ENCODE results near the gene RASGRP2.

The RASGRP2 gene

DNA sequence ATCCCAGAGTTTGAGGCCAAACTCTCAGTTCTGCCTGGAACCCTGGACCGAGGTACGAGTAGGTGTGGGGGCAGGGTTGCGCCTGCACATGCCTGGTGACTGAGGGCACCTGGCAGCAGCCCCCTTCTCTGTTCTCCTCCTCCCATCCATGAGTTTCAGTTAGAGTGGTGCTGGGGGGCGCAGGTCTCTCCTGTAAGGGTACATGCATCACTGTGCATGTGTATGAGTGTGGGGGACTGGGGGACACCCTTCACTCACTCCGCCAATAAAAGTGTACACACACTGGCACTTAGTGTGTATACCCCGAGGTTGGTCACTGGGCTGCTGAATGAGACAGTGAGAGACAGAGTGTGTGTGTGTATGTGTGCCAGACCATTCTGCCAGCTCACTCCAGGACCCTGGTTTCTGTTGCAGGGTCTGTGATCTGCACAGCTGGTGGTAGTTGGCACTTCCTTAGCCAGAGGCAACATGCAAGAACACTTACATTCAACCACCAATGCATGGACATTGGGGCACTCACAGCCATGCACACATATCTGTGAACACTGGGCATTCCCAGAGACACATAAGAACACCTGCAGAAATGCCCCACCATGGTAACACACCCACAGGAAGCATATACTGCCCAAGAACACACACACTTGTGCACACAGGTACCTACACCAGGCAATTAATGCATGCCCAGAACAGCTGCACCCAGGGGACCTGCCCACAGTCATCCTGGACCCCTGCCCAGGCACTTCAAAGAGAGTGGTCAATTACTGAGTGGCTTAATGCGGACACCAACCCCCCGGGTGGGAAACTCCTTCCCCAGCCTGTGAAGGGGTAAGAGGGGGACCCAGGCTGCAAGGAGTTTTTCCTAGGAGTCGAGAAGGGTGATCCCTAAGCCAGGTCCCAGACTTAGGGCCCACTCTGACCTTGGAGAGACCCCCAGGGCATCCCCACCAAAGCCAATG lies 19.8 kb downstream of the RASGRP2 start:
- ChIA-PET CTCF (interaction anchor here (0.6 to 1.0 kb wide), 3 partner anchors 20 to 54 kb away, joined by 3 to 4 read pairs (median 3); no protein-coding TSS in a partner anchor), POLR2A (no interaction called here)
- Histone ChIP-seq H3K4me3 (ENCODE audit: low read depth, low read length) (no peak overlapping the region), H3K36me3 (ENCODE audit: control insufficient read depth in 2 of 2, insufficient read depth in 1 of 2, low read length in 2 of 2) (no peaks in the 10 kb centered on the region), H3K4me1 (ENCODE audit: control insufficient read depth, insufficient read depth, low read length) (no peaks in the 10 kb centered on the region), H3K27ac (ENCODE audit: extremely low read depth, low read depth, low read length) (no peak overlapping the region), H3K9me3 (ENCODE audit: control insufficient read depth, insufficient read depth, low read depth, low read length) (no peaks in the 10 kb centered on the region)
- TF ChIP-seq, protein P1, sequence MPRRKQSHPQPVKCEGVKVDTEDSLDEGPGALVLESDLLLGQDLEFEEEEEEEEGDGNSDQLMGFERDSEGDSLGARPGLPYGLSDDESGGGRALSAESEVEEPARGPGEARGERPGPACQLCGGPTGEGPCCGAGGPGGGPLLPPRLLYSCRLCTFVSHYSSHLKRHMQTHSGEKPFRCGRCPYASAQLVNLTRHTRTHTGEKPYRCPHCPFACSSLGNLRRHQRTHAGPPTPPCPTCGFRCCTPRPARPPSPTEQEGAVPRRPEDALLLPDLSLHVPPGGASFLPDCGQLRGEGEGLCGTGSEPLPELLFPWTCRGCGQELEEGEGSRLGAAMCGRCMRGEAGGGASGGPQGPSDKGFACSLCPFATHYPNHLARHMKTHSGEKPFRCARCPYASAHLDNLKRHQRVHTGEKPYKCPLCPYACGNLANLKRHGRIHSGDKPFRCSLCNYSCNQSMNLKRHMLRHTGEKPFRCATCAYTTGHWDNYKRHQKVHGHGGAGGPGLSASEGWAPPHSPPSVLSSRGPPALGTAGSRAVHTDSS (tag by site-specific recombination; IDR thresholded peaks at IDR 0.05), result no peak
- no peak; the same call in 1 of the 2 replicates for TF ChIP-seq GLIS2 (tag by site-specific recombination; IDR thresholded peaks at IDR 0.05)
- TF ChIP-seq, protein P2, sequence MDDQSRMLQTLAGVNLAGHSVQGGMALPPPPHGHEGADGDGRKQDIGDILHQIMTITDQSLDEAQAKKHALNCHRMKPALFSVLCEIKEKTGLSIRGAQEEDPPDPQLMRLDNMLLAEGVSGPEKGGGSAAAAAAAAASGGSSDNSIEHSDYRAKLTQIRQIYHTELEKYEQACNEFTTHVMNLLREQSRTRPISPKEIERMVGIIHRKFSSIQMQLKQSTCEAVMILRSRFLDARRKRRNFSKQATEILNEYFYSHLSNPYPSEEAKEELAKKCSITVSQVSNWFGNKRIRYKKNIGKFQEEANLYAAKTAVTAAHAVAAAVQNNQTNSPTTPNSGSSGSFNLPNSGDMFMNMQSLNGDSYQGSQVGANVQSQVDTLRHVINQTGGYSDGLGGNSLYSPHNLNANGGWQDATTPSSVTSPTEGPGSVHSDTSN (CRISPR knock-in tag; IDR thresholded peaks at IDR 0.05), result no peak
- TF ChIP-seq, protein P3, sequence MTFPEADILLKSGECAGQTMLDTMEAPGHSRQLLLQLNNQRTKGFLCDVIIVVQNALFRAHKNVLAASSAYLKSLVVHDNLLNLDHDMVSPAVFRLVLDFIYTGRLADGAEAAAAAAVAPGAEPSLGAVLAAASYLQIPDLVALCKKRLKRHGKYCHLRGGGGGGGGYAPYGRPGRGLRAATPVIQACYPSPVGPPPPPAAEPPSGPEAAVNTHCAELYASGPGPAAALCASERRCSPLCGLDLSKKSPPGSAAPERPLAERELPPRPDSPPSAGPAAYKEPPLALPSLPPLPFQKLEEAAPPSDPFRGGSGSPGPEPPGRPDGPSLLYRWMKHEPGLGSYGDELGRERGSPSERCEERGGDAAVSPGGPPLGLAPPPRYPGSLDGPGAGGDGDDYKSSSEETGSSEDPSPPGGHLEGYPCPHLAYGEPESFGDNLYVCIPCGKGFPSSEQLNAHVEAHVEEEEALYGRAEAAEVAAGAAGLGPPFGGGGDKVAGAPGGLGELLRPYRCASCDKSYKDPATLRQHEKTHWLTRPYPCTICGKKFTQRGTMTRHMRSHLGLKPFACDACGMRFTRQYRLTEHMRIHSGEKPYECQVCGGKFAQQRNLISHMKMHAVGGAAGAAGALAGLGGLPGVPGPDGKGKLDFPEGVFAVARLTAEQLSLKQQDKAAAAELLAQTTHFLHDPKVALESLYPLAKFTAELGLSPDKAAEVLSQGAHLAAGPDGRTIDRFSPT (tag by site-specific recombination; IDR thresholded peaks at IDR 0.05), result no peak
- TF ChIP-seq ZNF585B (tag by site-specific recombination; IDR thresholded peaks at IDR 0.05), result no peak
- TF ChIP-seq KLF1 (tag by site-specific recombination; IDR thresholded peaks at IDR 0.05), result no peak
- TF ChIP-seq ZEB2 (tag by site-specific recombination; IDR thresholded peaks at IDR 0.05), result no peak
- TF ChIP-seq REPIN1 (tag by site-specific recombination; IDR thresholded peaks at IDR 0.05; ENCODE audit: low read depth), result no peak
- TF ChIP-seq, protein P4, sequence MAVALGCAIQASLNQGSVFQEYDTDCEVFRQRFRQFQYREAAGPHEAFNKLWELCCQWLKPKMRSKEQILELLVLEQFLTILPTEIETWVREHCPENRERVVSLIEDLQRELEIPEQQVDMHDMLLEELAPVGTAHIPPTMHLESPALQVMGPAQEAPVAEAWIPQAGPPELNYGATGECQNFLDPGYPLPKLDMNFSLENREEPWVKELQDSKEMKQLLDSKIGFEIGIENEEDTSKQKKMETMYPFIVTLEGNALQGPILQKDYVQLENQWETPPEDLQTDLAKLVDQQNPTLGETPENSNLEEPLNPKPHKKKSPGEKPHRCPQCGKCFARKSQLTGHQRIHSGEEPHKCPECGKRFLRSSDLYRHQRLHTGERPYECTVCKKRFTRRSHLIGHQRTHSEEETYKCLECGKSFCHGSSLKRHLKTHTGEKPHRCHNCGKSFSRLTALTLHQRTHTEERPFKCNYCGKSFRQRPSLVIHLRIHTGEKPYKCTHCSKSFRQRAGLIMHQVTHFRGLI (tag by site-specific recombination; IDR thresholded peaks at IDR 0.05), result no peak

DNA sequence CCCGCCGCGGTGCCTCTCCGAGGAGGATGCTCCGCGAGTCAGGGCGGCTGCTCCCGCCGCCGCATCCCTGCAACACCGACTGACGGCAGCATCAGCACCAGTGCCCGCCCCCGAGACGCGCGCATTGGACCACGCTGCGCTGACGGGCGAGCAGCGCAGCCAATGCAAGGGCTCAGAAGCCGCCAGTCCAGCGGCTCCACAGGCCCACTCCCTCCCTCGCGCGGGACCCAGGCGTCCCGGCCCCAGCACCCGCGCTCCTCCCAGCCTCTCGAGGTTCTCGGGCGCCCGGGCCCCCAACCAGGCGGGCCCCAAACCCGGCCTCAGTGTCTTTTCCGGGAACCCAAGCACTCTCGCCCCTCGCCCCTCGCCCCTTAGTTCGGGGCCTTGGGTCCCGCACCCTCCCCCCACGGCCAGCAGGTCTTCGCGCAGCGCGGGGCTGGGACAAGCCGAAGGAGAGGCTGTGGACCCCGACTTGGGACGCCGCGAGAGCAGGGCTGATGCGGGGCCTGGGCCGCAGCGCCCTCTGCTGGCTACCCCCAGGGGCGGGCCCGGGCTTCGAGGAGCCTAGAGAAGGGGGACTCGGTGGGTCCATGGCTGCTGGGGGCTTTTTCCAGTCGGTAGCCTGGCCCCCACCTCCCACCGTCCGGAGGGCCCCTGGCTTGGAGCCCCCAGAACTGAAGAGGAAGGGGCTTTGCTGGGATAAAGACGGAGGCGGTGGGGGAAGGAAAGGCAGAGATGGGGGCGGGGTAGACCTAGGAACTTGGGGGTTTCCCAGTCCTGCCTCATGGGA lies 20.6 kb downstream of the RASGRP2 start, which contains the start of gene NRXN2:
NRXN2 (minus strand) TSS at position 81 of the 790 bp plus-strand sequence. CDS start 9,498 bp downstream, outside the sequence.
- H3K27ac ChIP-seq (ENCODE audit: extremely low read depth, low read depth, low read length), result no peak within 1 kb of the TSS; the same call in 1 of the 2 replicates
- POLR2A ChIA-PET, result interaction anchor here (0.6 kb wide), 2 partner anchors 34 to 55 kb away, joined by 4 to 7 read pairs; no protein-coding TSS in a partner anchor
- CTCF ChIA-PET, result interaction anchor here (1.0 to 2.3 kb wide), 2 partner anchors 34 to 35 kb away, joined by 4 to 16 read pairs; no protein-coding TSS in a partner anchor
- TF ChIP-seq ZNF121 (tag by site-specific recombination; IDR thresholded peaks at IDR 0.05), result no peak
- TF ChIP-seq TRIM28 (IDR thresholded peaks at IDR 0.05; ENCODE audit: borderline replicate concordance, low read length), result no peak
- peak; percentile 68; the same call in 1 of the 2 replicates for TF ChIP-seq ZNF777 (tag by site-specific recombination; IDR thresholded peaks at IDR 0.05; ENCODE audit: borderline replicate concordance)
- peak; percentile 68 for TF ChIP-seq ZBTB7A (tag by site-specific recombination; IDR thresholded peaks at IDR 0.05; ENCODE audit: low read depth)
- TF ChIP-seq SP2 (tag by site-specific recombination; IDR thresholded peaks at IDR 0.05), result peak; percentile 82
- TF ChIP-seq, protein P5, sequence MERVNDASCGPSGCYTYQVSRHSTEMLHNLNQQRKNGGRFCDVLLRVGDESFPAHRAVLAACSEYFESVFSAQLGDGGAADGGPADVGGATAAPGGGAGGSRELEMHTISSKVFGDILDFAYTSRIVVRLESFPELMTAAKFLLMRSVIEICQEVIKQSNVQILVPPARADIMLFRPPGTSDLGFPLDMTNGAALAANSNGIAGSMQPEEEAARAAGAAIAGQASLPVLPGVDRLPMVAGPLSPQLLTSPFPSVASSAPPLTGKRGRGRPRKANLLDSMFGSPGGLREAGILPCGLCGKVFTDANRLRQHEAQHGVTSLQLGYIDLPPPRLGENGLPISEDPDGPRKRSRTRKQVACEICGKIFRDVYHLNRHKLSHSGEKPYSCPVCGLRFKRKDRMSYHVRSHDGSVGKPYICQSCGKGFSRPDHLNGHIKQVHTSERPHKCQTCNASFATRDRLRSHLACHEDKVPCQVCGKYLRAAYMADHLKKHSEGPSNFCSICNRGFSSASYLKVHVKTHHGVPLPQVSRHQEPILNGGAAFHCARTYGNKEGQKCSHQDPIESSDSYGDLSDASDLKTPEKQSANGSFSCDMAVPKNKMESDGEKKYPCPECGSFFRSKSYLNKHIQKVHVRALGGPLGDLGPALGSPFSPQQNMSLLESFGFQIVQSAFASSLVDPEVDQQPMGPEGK (tag by site-specific recombination; IDR thresholded peaks at IDR 0.05), result peak; percentile 89
- TF ChIP-seq, protein P6, sequence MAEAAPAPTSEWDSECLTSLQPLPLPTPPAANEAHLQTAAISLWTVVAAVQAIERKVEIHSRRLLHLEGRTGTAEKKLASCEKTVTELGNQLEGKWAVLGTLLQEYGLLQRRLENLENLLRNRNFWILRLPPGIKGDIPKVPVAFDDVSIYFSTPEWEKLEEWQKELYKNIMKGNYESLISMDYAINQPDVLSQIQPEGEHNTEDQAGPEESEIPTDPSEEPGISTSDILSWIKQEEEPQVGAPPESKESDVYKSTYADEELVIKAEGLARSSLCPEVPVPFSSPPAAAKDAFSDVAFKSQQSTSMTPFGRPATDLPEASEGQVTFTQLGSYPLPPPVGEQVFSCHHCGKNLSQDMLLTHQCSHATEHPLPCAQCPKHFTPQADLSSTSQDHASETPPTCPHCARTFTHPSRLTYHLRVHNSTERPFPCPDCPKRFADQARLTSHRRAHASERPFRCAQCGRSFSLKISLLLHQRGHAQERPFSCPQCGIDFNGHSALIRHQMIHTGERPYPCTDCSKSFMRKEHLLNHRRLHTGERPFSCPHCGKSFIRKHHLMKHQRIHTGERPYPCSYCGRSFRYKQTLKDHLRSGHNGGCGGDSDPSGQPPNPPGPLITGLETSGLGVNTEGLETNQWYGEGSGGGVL (tag by site-specific recombination; IDR thresholded peaks at IDR 0.05), result peak; percentile 14; the same call in 1 of the 2 replicates
- TF ChIP-seq ZNF571 (tag by site-specific recombination; IDR thresholded peaks at IDR 0.05), result no peak
- TF ChIP-seq ZIC2 (tag by site-specific recombination; IDR thresholded peaks at IDR 0.05), result no peak
- TF ChIP-seq MEIS1 (CRISPR knock-in tag; IDR thresholded peaks at IDR 0.05; ENCODE audit: borderline replicate concordance), result no peak
- TF ChIP-seq SCRT2 (tag by site-specific recombination; IDR thresholded peaks at IDR 0.05), result 0 out of 2 replicates have a peak, but pooled peaks have one; percentile 16
- 0 out of 2 replicates have a peak, but pooled peaks have one; percentile 51 for TF ChIP-seq ZEB2 (tag by site-specific recombination; IDR thresholded peaks at IDR 0.05)

More for the DNA sequence above, 20.6 kb downstream of the RASGRP2 start, which contains the start of gene NRXN2:
- Histone ChIP-seq H3K9me3 (ENCODE audit: control insufficient read depth, insufficient read depth, low read depth, low read length) (no peaks in the 10 kb centered on the region), H3K4me1 (ENCODE audit: control insufficient read depth, insufficient read depth, low read length) (no peaks in the 10 kb centered on the region), H3K4me3 (ENCODE audit: low read depth, low read length) (peak within 1 kb of the TSS; percentile 54), H3K36me3 (ENCODE audit: control insufficient read depth in 2 of 2, insufficient read depth in 1 of 2, low read length in 2 of 2) (no peaks in the 10 kb centered on the region)

Measured in HEK293 (cell line).